Suprapubic skin (tissue), 4 donors: ENCODE measurements around the gene HIGD2A. TPM values are rescaled to one million over a fixed set of nuclear protein-coding genes. Genes with fewer than 3 reads are reported as not detected.

ENCODE experiments used
- DNase-seq, 2 donors: peaks; one replicate each; pipeline ENCODE4 v3.0.0-alpha.2; 2019; ENCODE audit warnings: low spot score in 2 of 2
- H3K27ac ChIP-seq: fragments of 200-600 bp; sonication (generic); one replicate; pipeline ENCODE4 v1.5.1; 2019
- H3K27me3 ChIP-seq: fragments of 200-600 bp; sonication (generic); one replicate; pipeline ENCODE4 v1.5.1; 2019
- H3K36me3 ChIP-seq: fragments of 200-600 bp; sonication (generic); one replicate; pipeline ENCODE4 v1.5.1; 2019
- H3K4me1 ChIP-seq: fragments of 200-600 bp; sonication (generic); one replicate; pipeline ENCODE4 v1.5.1; 2019
- H3K4me3 ChIP-seq: fragments of 200-600 bp; sonication (generic); one replicate; pipeline ENCODE4 v1.5.1; 2019; ENCODE audit warnings: mild to moderate bottlenecking
- H3K9me3 ChIP-seq: fragments of 200-600 bp; sonication (generic); one replicate; pipeline ENCODE4 v1.5.1; 2019
- CTCF ChIP-seq, 2 donors: fragments of 200-600 bp in 1 of 2; fragments of 450-650 bp in 1 of 2; sonication (generic) in 1 of 2; IDR thresholded peaks; one replicate each; pipeline ENCODE4 v1.5.1; 2016 to 2019; ENCODE audit warnings: antibody characterized with exemption in 2 of 2, mild to moderate bottlenecking in 1 of 2, moderate library complexity in 1 of 2
- EP300 ChIP-seq: sonication (generic); formaldehyde crosslinking; IDR thresholded peaks from one replicate; pipeline ENCODE4 v1.6.1; 2017; ENCODE audit warnings: antibody characterized with exemption
- POLR2A ChIP-seq, 2 donors: fragments of 450-650 bp; IDR thresholded peaks; one replicate each; pipeline ENCODE4 v1.6.1; 2017; ENCODE audit warnings: antibody characterized with exemption in 2 of 2, mild to moderate bottlenecking in 2 of 2, moderate library complexity in 2 of 2
- POLR2AphosphoS5 ChIP-seq, 3 donors: sonication (generic); formaldehyde crosslinking; IDR thresholded peaks; one replicate each; pipeline ENCODE4 v1.6.1; 2017; ENCODE audit warnings: antibody characterized with exemption in 3 of 3
- WGBS: methylation state at CpG from one replicate; pipeline ENCODE4 v1.1.5; 2018; 5-methylcytosine and 5-hydroxymethylcytosine counted together
- total RNA-seq, 4 donors: library from RNA; depleted of rRNA; stranded (reverse); fragments of >200 nt; gene quantifications; one replicate each; pipeline ENCODE4 v1.1.0, GENCODE V29; 2016

HIGD2A gene
- total RNA-seq, 4 donors from 2014 or later = 119 to 173 (median 161) TPM

GRCh38 chr5:176342766-176343458, 45.6 kb upstream of the HIGD2A start:
- Histone ChIP-seq H3K27ac (no peak overlapping the region), H3K4me1 (no peaks in the 10 kb centered on the region), H3K9me3 (no peaks in the 10 kb centered on the region), H3K36me3 (peaks cover 52% of the 10 kb centered on the region), H3K4me3 (no peak overlapping the region), H3K27me3 (no peaks in the 10 kb centered on the region)
- no peak for TF ChIP-seq EP300
- TF ChIP-seq POLR2AphosphoS5 (IDR thresholded peaks at IDR 0.05) = no peak
- TF ChIP-seq CTCF (IDR thresholded peaks at IDR 0.05) = no peak
- no peak for TF ChIP-seq POLR2A (IDR thresholded peaks at IDR 0.05)
- DNase-seq = no peak
- WGBS = 56% methylated on average over 2 of the region's 2 CpGs

DNA sequence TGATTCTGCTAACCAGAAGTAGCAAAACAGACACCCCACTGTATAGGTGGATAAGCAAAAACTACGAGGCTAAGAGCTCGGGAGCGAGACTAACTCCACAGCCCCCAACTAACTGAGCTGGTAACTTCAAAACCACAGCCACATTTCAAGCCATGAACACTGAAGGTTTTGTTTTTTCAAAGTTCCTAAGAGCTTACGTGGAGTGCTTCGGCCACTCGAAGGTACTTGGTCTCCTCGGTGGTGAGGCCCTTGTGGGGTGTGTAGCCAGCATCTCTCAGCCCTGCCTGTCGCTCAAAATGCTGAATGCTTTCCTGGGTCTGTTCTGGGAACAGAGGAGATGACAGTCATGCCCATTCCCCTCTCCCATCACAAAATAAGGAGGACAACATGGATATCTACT, 38.1 kb upstream of the HIGD2A start:
- Histone ChIP-seq H3K9me3 (no peaks in the 10 kb centered on the region), H3K4me3 (no peak overlapping the region), H3K27me3 (no peaks in the 10 kb centered on the region), H3K27ac (no peak overlapping the region), H3K36me3 (peaks cover 97% of the 10 kb centered on the region), H3K4me1 (no peaks in the 10 kb centered on the region)
- TF ChIP-seq EP300 (no peak), POLR2AphosphoS5 (IDR thresholded peaks at IDR 0.05) (no peak)
- DNase-seq = no peak
- WGBS = 93% methylated on average over 8 of the region's 8 CpGs

DNA sequence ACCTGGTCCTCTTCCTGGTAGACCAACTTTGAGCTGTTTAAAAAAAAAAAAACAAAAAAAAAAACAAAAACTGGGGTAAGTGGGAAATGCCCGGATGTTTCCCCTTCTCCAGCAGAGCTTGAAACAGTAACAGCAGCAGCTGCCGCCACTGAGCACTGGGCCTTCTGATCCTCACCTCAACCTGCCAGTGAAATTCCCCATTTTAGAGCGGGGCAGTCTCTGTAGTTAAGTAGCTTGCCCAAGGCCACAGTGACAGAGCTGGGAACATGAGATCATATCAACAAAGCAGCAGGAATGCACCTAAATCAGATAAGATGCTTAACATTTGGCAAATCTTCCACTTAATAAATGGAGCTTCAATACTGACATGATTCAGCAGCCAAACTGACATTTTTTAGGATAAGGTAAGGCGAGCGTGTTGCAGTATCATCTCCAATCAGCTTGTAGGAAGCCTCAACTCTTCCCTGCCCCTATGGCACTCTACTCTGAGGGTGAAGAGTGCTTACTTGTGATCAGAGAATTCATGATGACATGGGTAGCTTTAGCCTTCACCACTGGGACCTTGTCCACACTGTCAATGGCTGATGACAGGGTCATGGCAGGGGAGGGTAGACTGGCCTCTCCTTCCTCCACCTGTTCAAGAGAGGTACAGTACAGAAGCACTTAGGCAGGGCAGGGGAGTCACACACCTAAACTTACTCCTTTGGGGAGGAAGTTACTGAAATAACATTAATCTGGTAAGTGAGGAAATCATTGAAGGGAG, 36.3 kb upstream of the HIGD2A start:
- Histone ChIP-seq H3K4me3 (no peak overlapping the region), H3K36me3 (peaks cover 84% of the 10 kb centered on the region), H3K9me3 (no peaks in the 10 kb centered on the region), H3K27me3 (no peaks in the 10 kb centered on the region), H3K27ac (no peak overlapping the region), H3K4me1 (no peaks in the 10 kb centered on the region)
- TF ChIP-seq POLR2A (IDR thresholded peaks at IDR 0.05) = no peak
- TF ChIP-seq CTCF (IDR thresholded peaks at IDR 0.05) = no peak
- no peak for TF ChIP-seq POLR2AphosphoS5 (IDR thresholded peaks at IDR 0.05)
- TF ChIP-seq EP300 = no peak
- 60% methylated on average over 5 of the region's 5 CpGs for WGBS
- no peak for DNase-seq

DNA sequence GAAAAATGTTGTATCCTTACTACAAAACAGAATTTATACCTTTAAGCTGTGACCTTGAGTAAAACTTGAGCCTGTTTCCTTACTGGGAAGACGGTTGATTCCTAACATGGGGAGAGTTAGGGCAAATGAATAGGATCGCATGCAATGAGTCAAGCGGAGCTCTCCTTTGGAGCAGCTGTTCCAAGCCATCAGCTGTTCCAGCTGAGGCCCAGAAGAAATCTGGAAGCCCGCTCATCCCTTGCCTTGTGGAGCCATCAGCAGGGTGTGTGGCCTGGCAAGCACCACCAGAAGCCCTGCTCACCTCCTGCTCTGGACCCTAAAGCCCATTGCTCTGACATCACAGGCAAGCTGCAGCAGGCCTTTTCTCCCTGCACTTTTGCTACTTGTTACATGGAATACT, 35.0 kb upstream of the HIGD2A start:
- Histone ChIP-seq H3K4me1 (no peaks in the 10 kb centered on the region), H3K36me3 (peaks cover 84% of the 10 kb centered on the region), H3K27ac (no peak overlapping the region), H3K4me3 (no peak overlapping the region), H3K27me3 (no peaks in the 10 kb centered on the region), H3K9me3 (no peaks in the 10 kb centered on the region)
- DNase-seq = no peak
- WGBS = 93% methylated on average over 4 of the region's 4 CpGs
- TF ChIP-seq EP300 (no peak), POLR2AphosphoS5 (IDR thresholded peaks at IDR 0.05) (no peak)

DNA sequence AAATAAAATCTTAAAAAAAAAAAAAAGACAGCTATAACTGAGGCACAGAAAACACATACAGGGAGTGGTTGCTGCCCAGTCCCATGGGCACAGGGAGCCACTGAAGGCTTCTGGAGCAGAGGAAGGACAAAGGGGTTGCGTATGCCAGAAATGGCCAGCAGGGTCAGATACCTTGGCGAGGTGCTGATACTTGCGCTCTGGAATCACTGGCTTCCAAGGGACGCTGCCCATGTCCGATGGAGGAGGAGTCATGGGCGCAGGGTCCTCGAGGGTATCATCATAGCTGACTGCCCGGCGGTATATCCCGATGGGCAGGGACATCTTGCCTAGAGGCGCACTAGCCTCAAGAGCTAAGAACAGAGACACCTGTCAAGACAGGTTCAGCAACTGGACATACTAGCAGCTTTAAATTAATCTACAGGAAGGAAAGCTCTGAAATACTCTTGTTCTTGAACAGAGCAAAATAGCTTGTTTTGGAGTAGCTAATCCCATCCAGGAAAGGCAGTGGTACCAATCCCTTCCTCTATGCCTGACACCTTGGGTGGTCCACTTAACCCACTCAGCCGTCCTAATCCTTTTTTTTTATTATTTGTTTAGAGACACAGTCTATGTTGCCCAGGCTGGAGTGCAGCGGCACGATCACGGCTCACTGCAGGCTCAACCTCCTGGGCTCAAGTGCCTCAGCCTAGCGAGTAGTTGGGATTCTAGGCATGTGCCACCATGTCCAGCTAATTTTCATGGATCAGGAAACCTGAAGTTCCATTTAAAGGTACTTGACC, 33.0 kb upstream of the HIGD2A start:
- Histone ChIP-seq H3K4me1 (peaks cover 7% of the 10 kb centered on the region), H3K27ac (no peak overlapping the region), H3K36me3 (peaks cover 65% of the 10 kb centered on the region), H3K27me3 (no peaks in the 10 kb centered on the region), H3K4me3 (no peak overlapping the region), H3K9me3 (no peaks in the 10 kb centered on the region)
- WGBS = 88% methylated on average over 16 of the region's 16 CpGs
- no peak for DNase-seq
- no peak for TF ChIP-seq POLR2A (IDR thresholded peaks at IDR 0.05)
- no peak for TF ChIP-seq EP300
- no peak for TF ChIP-seq POLR2AphosphoS5 (IDR thresholded peaks at IDR 0.05)
- TF ChIP-seq CTCF (IDR thresholded peaks at IDR 0.05) = no peak

GRCh38 chr5:176356179-176356566, 32.4 kb upstream of the HIGD2A start:
- TF ChIP-seq POLR2AphosphoS5 (IDR thresholded peaks at IDR 0.05) (no peak), CTCF (IDR thresholded peaks at IDR 0.05) (no peak), POLR2A (IDR thresholded peaks at IDR 0.05) (no peak), EP300 (no peak)
- 95% methylated on average over 3 of the region's 3 CpGs for WGBS
- no peak overlapping the region for H3K27ac ChIP-seq
- peaks cover 60% of the 10 kb centered on the region for H3K36me3 ChIP-seq
- no peaks in the 10 kb centered on the region for H3K9me3 ChIP-seq
- no peak for DNase-seq
- no peaks in the 10 kb centered on the region for H3K27me3 ChIP-seq
- no peak overlapping the region for H3K4me3 ChIP-seq
- peaks cover 11% of the 10 kb centered on the region for H3K4me1 ChIP-seq
